PFSK-1 (cell line): Measurements from ENCODE around the gene BICRA.

ENCODE experiments used
- FOXP2 ChIP-seq: optimal IDR thresholded peaks from 2 replicates; pipeline ENCODE3; 2011; ENCODE audit warnings: borderline replicate concordance, control low read depth, inconsistent platforms; ENCODE audit not compliant: insufficient read depth; ENCODE audit errors: extremely low read length, extremely low read depth
- POLR2AphosphoS5 ChIP-seq: IDR thresholded peaks from 2 replicates; pipeline ENCODE4 v1.6.1; 2012; ENCODE audit warnings: low read depth, mild to moderate bottlenecking, control low read depth, low read length, moderate library complexity
- REST ChIP-seq, 2 experiments: IDR thresholded peaks; 2 replicates each; pipeline versions ENCODE4 v1.6.1 to v1.8.0; 2011 to 2012; ENCODE audit warnings: low read depth in 2 of 2, low read length in 2 of 2, control low read depth in 1 of 2, inconsistent platforms in 1 of 2, mild to moderate bottlenecking in 1 of 2, moderate library complexity in 1 of 2; ENCODE audit not compliant: insufficient read depth in 1 of 2
- SIN3A ChIP-seq: IDR thresholded peaks from 2 replicates; pipeline ENCODE4 v1.6.1; 2012; ENCODE audit warnings: mild to moderate bottlenecking, low read length, moderate library complexity, borderline replicate concordance; ENCODE audit not compliant: insufficient read depth

DNA sequence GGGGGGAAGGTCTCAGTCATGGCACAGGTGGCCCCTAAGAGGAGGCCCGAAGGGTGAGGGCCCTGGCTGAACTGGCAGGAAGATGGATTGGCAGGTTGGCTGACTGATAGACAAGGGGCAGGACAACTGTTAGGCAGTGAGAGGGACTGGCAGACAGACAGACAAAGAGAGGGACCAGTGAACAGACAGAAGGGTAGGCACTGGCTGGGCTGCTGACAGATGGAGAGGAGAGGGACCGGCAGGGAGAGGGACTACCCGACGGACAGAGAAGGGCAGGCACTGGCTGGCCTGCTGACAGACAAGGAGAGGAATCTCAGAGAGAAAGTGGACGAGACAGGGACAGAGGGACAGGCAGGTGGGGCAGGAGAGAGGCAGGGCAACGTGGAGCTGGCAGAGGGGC lies 72.5 kb downstream of the BICRA start:
- no peak for TF ChIP-seq REST (IDR thresholded peaks at IDR 0.05; ENCODE audit: insufficient read depth in 1 of 2, low read depth in 2 of 2, low read length in 2 of 2)
- no peak for TF ChIP-seq FOXP2
- TF ChIP-seq POLR2AphosphoS5, result no peak
- TF ChIP-seq SIN3A, result no peak
